ENCODE measurements around the gene YAP1.

YAP1 gene

GRCh38 chr11:102117472-102118113 lies 7.3 kb downstream of the YAP1 start:
- DNase-seq (ENCODE audit: low read depth) = no peak

GRCh38 chr11:102118937-102119336 lies 8.7 kb downstream of the YAP1 start:
- DNase-seq (ENCODE audit: low read depth) = no peak

GRCh38 chr11:102119997-102120396 lies 9.8 kb downstream of the YAP1 start:
- DNase-seq (ENCODE audit: low read depth) = no peak

GRCh38 chr11:102120437-102120973 lies 10.3 kb downstream of the YAP1 start:
- DNase-seq (ENCODE audit: low read depth) = no peak

DNA sequence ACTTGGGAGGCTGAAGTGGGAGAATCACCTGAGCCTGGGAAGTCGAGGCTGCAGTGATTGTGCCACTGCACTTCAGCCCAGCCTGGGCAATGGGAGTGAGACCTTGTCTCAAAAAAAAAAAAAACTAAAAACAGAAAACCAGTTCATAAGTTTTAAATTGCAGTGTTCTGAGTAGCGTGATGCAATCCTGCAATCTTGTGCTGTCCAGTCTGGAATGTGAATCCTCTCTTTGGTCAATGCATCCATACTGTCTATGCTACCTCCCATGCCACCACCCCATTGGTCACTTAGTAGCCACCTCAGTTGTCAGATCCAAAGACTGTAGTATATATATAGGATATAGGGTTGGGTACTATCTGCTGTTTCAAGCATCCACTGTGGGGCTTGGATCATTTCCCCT lies 11.1 kb downstream of the YAP1 start:
- no peak for DNase-seq (ENCODE audit: low read depth)

DNA sequence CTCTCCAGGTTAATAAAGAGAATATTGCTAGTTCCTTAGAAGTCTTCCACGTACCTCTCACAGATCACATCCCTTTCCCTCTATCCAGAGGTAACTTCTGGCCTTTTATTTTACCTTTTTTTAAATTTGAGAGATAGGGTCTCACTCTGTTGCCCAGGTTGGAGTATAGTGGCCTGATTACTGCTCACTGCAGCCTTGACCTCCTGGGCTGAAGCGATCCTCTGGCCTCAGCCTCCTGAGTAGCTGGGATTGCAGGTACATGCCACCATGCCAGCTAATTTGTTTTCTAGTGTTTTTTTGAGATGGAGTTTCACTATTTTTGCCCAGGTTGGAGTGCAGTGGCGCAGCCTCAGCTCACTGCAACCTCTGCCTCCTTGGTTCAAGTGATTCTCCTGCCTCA lies 24.4 kb downstream of the YAP1 start:
- no peak for DNase-seq (ENCODE audit: low read depth)

GRCh38 chr11:102135256-102135655 lies 25.0 kb downstream of the YAP1 start:
- no peak for DNase-seq (ENCODE audit: low read depth)

- DNase-seq (ENCODE audit: low read depth) = no peak
Measured at GRCh38 chr11:102138223-102138622, 28.0 kb downstream of the YAP1 start.

DNA sequence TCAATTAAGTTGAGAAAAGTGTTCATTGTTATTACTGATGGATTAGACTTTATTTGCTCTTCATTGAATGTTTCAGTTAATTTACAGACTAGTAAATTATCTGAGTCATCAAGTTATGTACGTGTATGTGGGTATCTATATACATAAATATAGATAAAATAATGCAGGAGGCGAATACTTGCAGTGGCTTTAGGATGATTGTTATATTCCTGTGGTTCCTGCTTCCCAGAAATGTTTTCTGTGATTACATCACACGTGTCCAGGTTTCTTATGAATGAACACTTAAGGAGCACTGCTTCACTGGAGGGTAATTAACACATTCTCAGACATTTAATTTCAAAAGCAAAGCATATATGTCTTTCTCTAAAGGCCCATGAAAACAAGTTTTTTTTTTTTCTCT lies 28.4 kb downstream of the YAP1 start:
- DNase-seq (ENCODE audit: low read depth) = no peak

DNA sequence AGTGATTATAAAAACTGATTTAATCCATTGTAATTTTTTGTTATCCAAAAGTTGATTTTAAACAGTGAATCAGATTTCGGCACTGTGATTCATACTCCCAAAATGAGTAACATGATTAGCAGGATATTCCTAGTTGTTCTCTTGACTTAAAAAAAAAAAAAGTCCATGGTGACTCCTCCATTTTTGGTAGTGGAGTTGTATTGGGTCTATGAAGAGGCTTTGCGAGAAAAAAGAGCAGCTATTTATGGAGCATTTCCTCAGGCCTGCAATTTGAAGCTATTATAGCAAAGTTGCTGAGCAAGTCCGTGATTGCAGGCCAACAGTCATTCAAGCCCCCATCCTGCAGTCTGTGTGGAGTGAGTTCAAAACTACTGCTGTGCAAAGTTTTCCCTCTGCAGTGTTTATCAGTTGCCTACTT lies 28.8 kb downstream of the YAP1 start:
- no peak for DNase-seq (ENCODE audit: low read depth)

- no peak for DNase-seq (ENCODE audit: low read depth)
Measured at GRCh38 chr11:102142333-102142732, 32.1 kb downstream of the YAP1 start.

- DNase-seq (ENCODE audit: low read depth) = no peak
Measured at GRCh38 chr11:102143867-102144266, 33.6 kb downstream of the YAP1 start.

DNA sequence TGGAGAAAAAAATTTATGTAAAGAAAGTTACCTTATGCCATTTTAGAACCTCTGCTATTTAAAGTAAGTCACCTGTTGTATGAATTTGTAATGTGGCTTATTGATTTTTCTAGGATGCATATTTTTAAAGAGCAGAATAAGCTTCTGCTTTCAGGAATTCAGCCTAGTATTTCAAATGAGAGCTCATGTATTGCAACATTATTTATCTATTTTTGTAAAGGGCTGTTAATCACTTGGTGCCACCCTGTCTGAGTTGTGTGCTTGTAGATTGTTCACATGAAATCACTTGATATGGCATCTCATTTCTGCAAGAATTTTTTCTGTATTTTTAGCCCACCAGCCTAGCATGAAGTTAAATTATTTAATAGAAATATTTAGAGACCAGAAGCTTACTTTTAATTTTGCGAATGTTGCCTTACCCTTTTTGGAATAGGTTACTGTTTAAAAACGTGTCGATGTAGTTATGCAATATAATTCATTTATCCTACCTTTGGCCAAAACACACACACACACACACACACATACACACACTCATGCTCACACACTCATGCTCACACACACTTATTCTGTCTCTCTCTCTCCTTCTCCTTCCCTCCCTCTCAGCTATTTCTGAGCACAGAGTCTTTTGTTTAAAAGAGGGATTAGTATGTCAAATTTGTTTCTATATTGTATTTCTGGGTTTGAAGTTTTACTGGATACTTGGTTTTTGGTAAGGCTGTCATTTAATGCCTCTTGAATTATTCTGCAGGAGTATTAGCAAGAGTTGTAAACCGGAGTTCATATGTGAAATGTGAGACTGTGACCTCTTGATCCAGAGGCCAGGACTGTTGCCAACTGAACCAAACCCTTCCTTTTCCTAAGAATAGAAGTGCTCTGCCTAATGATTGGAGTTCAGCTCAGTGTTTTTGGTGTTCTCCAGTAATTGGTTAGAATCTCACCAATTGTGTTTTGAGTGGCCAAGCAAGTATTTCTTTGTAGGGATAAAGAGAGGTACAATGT lies 34.4 kb downstream of the YAP1 start:
- DNase-seq (ENCODE audit: low read depth) = no peak

DNA sequence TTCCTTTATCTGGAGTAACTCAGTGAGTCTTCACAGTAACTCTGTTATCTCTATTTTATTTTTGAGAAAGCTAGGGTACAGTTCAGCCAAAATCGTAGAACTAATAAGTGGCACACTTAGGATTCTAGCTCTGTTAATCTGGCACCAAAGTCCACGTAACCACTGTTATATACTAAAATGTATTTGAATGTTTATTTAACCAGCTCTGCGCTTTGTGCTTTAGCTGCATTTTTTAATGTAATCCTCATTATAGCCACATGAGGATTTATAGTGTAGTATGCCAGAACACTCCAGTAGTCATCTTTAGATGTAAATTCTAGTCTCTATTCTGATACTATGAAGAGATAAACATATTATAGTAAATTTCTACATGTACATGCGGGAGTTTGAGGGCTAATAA lies 36.8 kb downstream of the YAP1 start:
- no peak for DNase-seq (ENCODE audit: low read depth)

GRCh38 chr11:102147632-102148031 lies 37.4 kb downstream of the YAP1 start:
- no peak for DNase-seq (ENCODE audit: low read depth)

GRCh38 chr11:102148059-102148458 lies 37.8 kb downstream of the YAP1 start:
- no peak for DNase-seq (ENCODE audit: low read depth)

GRCh38 chr11:102151784-102152525 lies 41.7 kb downstream of the YAP1 start:
- DNase-seq (ENCODE audit: low read depth) = no peak

- DNase-seq (ENCODE audit: low read depth) = no peak
Measured at GRCh38 chr11:102153082-102153481, 42.8 kb downstream of the YAP1 start.

DNA sequence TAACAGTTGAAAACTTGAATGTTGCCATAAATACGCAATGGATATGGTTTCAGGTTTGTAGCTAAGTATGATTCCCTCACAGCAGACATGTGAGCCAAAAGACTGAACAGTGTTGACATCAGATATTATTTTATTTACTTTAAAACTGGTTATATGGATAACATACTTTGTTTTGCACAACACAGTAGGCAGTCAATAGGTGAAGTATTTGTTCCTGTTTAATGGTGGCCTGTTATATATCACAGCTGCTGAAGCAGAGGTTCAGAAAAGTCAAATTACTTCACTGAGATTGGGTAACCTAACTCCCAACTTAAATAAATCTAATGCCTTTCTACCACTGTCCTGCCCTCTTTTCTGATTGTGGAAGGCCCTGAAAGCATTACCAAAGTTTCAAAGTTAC lies 44.6 kb downstream of the YAP1 start:
- DNase-seq (ENCODE audit: low read depth) = no peak

- DNase-seq (ENCODE audit: low read depth) = no peak
Measured at GRCh38 chr11:102155676-102156075, 45.4 kb downstream of the YAP1 start.

DNA sequence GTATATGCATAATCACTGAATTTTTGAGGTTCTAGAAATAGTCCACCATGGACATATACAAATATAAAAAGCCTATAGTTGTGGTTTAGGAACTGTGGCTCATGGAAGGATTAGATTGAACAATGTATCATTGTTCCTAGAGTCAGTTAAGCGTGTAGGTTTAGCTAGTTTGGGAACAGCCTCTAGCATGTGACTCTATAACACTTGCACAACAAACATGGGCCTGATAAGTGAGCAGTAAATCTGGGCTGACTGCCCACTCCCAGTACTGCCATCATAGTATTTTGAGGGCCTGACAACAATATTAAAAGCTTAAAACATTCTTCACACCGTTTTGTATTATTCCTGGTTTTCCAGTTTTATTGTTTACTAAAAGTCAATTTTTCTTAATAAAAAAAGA lies 47.0 kb downstream of the YAP1 start:
- no peak for DNase-seq (ENCODE audit: low read depth)

DNA sequence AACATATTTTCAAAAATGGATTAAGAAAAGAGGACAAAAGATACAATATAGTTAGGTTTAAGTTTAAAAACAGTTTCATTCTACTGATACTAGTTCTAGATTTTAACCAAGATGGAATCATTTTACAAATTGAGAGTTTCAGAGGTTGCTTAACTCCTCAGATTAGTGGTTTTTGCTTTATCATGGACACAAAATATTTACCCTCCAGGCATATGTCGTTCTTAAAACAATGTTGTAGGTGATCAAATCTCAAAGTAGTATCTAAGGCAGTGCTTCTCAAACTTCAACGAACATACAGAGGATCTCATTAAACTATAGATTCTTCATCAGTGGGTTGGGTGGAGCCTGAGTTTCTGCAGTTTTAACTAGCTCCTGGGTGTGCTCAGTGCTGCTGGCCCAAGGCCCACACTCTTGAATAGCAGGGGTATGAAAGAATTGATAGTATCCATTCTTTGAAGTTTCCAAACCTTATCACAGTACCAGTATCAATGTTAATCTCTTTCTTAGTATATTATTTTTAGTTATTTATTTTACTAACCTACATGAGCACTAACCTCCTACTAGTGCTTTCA lies 48.0 kb downstream of the YAP1 start:
- DNase-seq (ENCODE audit: low read depth) = no peak
